HG03520 (cell line): Measurements from ENCODE around the gene ZBTB21.
A peak's percentile ranks its signal among the peaks of the same experiment; 100 is the strongest.

ENCODE experiments used
- ATAC-seq: cut with Tn5 transposase; IDR thresholded peaks from one replicate; pipeline ENCODE4 v1.9.1; 2021; ENCODE audit warnings: mild to moderate bottlenecking, moderate library complexity; ENCODE audit not compliant: unreplicated experiment

Gene ZBTB21

DNA sequence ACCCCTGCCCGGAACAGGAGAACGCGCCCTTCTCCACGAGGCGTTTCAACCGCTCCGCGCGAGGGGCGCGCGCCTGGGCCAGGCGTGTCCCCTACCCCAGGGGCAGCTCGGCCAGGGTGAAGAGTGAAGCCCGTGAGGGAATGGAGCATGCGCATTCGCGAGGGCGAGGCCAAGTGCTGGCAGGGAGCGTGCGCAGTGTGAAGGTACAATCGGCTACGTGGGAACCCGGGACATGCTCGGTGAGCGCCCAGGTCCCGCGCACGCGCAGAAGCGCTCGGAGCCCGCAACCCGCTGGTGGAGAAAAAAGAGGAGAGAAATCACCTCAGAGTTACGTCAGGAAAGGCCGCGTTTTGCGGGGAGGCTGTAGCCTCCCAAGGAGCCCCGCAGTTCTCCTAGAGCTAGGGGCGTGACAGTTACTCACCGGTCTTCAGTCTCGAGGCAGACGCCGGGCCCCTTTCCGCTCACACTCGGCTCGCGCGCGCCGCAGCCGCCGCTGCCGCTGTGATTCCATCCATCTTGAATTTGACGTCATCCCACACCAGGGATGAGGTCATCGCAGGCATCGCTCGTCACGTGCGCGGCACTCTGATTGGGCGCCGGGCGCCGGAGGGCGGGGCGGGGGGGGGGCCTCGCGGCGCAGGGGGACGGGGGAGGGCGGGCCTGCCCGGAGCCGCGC is at the start of gene ZBTB21:
ZBTB21 (minus strand) TSS at position 530 of the 676 bp plus-strand sequence. CDS start 16,265 bp downstream, outside the sequence.
- peak; percentile 62 for ATAC-seq

DNA sequence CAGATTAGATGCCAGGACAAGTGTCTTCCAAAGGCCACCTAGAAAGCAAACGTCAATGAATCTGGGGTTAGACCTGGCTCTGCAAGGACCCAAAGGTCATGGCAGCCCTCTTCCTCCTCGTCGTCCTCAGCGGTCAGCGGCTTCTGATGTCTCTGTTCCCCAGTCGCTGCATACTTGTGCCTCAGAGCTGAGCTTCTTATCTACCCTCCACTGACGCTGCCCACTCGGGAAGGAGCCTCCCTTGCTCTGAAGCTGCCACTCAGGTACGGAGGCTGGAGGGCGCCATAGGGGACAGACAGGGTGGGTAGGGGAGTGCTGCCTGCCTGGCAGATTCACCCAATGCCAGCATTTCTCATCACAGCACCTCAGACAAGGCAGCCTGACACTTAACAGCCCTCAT is 49.6 kb upstream of the ZBTB21 start:
- ATAC-seq, result no peak

DNA sequence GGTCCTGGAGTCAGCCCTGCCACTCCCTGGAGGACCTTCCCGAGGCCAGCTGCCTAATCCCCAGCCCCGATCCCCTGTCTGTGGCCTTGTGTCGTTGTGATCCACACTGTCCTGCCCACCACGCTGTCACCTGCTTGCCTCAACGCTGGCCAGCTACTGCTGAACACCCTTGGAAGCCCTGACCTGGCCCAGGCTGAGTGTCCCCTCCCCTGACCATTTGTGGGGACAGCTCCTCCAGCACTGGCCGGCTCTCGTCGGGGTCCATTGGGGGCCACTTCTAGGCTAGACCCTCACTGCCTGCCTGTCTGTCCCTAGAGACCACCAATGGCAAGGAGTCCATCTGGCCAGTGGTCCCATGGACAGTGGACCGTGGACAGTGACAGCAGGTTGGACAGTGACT is 49.0 kb upstream of the ZBTB21 start:
- no peak for ATAC-seq

DNA sequence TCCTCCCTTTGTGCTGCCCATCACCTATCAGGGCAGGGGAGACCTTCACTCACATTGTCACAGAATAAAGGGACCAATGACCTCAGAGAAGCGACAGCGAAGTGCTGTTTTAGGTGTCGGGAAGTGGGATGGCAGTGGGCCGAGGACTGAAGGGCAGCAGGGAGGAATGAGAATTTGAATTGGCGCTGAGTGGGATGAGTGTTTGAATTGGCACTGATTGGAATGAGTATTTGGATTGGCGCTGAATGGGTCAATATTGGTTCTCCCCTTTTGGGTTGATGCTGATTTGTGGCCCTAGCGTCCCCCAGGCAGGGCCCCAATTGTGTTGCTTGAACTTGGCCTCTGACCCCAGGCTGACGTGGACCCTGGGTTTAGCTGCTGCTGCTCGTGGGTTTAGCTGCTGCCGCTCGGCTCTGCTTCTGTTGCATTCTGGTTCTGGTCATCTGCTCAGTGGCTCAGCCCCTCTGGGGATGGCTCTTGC is 48.5 kb upstream of the ZBTB21 start:
- no peak for ATAC-seq

DNA sequence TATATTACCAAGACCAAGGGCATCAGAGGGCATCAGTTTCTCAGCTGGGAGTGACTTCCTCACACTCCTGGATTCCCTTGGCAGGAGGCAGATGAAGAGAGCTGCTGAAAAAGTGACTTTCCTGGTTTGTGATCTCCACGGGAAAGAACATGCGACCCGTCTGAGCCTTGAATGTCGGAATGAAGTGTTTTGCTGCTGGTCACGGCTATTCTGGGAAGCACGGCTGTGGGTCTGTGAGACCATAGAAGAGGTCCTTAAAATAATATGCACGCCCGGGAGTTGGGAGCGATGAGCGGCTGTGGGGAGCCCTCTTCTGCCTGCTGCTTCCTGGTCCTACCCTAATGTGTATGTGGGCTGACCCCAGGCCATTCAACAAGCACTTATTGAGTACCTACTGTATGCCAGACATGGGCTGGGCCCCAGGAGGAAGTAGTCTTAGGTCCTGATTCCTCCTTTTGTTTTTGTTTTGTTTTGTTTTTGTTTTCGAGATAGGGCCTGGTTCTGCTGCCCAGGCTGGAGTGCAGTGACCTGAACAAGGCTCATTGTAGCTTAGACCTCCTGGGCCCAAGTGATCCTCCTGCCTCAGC is 47.8 kb upstream of the ZBTB21 start:
- no peak for ATAC-seq

DNA sequence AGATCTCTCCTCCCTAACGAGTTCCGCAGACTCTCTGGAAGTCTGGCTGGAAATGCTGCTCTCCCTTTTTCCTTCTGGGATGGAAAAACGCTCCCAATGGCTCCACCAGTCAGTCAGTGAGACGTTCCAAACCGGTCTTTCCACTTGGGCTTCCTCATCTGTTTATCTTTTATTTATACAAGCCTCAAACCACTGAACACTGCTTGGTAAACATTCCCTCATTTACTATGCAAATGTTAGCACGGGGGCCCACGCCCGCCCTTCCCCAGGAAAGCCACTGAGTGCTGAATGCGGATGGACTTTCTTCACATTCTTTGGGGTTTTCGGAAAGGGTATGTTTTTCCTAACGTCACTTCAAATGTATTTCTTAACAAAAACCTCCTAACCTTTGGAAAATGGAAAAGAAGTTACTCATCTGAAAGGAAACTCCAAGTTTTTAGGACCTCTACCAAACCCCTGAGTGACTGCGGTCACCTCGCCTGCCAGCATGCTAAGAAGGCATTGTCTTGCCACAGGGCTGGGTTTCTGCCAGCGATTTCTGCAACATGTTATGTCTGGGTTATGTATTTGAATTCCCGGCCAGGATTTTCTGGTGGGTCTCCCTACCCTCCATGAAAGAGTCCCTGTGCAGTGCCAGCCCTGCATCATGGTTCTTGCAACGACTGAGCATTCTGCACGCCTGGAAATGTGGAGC is 47.0 kb upstream of the ZBTB21 start:
- ATAC-seq, result no peak

DNA sequence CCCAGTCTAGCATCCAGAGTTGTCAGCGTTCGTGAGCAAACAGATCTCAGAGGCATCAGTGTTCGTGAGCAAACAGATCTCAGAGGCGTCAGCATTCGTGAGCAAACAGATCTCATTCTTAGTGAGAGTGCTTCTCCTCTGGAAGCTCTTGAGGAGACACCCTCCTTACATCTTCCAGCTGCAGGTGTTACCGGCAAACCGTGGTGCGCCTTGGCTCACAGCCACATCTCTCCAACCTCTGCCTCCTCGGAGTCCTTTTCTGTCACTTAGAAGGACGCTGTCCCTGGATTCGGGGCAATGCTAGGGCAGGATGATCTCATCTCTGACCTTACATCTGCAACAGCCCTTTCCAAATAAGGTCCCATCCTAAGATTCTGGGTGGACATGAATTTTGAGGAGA is 46.3 kb upstream of the ZBTB21 start:
- no peak for ATAC-seq

DNA sequence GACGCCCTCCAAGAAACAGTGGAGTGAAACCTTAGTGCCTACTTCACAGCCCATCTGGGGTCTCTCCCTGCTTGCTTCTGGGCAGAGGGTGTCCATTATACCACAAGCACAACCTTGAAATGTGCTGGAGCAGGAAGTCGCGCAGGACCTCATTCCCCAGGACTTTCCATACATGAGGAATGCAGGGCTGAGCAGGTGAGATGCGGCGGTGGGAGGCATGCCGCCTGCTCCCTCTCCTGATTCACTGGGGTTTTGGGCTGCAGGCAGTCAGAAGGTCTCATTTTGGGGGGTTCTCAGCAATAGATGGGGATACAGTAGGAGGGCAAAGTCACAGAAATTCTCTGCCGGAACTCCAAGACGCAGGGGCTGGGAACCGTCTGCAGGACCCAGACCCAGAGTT is 45.3 kb upstream of the ZBTB21 start:
- no peak for ATAC-seq

DNA sequence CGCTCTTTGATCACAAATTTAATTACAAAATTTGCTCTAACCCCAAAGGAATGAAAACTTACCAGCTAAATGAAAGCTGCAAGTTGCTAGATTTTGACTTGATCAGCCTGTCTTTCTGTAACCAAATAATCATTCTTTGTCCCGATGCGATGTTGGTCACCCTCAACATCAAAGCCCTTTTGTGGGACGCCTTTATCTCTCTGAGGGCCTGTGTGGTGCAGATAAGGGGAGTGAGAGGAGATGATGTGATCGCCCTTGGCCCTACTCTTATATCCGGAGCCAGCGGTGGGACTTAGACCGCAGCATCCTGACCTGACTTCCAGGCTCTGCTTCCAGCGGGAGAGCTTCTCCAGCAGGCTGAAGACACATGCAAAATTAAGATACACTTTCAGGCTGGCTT is 41.6 kb upstream of the ZBTB21 start:
- no peak for ATAC-seq

DNA sequence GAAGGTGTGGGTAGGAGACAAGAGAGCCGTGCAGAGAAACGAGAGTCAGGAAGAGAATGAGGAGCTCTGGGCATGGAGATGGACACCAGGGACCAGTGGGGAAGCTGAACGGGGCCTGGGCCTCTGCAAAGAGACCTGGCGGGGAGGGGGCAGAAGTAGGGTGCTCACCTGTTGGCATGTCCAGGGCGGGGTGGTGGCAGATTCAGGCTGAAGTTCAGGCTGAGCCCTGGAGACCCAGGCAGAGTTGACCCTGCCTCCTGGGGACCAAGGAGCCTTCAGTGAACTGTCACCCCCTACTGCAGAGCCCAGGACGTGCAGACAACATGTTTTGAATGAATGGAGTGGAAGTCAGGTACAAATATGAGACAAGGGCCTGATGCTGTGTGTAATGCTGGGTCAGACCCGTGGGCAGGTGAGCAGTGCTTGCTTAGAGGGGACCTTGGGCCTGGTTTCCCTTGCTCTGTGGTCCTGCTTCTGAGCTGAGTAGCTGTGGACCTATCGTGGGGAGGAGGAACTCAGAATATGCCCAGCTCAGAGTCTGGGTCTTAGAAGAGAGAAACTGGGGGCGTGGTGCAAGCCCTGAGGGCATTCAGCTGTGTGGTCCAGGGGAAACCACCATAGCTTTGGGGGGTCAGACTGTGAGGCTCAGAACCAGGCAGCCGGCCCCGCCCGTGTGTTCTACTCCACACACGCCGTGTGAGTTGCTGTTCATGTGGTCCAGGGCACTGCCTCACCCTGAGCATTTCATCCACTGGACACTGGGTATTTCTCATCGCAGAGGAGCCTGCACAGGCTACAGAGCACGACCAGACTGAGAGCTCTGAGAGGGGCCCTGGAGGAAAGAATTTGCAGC is 39.6 kb upstream of the ZBTB21 start:
- no peak for ATAC-seq

DNA sequence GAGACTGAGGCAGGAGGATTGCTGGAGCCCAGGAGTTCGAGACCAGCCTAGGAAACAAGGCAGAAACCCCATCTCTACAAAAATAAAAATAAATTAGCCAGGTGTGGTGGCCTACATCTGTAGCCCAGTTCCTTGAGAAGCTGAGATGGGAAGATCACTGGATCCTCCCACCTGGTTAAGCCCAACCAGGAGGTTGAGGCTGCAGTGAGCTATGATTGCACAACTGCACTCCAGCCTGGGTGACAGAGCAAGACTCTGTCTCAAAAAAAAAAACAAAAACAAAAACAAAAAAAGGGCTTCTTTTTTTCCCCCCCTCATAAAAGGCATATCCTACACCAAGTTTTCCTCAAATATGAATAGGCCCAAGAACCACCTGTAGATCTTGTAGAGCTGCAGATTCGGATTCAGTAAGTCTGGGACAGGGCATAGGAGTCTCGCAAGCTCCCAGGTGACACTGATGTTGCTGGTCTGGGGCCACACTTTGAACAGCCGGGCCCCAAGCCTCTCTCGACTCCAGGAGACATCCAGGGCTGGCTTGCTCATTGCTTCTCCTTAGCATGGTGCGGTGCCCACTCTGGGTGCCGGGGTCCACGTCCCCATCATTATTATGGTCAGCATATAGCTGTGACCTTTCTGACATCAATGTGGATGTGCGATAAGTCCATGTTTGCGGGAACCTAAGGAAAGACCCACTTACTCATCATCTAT is 38.9 kb upstream of the ZBTB21 start:
- no peak for ATAC-seq

DNA sequence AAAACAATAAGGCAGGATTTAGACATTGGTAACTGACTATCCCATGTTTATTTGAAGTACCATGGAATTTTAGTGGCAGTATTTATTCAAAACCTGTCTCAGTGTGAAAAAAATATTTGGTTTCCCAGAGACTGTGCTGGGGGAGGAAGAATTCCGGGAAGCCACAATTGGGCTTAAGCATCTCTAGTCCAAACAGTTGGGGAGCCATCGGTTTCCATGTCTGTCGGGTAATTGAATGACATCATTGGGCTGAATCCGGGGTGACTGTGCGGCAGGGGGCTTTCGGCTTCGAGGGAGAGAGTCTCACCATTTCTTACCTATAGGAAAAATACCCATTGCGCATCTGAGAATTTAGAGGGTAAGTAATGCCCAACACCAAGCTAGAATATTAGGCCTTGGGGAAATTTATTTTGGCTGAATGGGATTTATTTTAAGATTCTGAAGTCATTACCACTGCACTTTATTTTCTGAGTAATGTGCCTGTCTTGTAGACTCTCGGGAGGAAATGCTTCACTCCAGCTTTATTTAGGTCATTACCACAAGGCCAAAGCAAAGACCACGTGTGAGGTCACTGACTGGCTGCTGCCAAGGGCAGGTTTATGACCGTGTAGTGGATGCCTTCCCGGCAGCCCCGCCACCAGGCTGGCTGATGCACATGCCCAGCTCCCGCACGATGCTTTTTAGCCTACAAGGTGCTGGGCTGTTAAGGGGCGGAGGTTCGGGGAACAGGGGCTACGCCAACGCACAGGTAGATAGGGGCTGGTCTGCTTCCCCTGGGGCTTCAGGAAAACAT is 37.9 kb upstream of the ZBTB21 start:
- ATAC-seq, result no peak

DNA sequence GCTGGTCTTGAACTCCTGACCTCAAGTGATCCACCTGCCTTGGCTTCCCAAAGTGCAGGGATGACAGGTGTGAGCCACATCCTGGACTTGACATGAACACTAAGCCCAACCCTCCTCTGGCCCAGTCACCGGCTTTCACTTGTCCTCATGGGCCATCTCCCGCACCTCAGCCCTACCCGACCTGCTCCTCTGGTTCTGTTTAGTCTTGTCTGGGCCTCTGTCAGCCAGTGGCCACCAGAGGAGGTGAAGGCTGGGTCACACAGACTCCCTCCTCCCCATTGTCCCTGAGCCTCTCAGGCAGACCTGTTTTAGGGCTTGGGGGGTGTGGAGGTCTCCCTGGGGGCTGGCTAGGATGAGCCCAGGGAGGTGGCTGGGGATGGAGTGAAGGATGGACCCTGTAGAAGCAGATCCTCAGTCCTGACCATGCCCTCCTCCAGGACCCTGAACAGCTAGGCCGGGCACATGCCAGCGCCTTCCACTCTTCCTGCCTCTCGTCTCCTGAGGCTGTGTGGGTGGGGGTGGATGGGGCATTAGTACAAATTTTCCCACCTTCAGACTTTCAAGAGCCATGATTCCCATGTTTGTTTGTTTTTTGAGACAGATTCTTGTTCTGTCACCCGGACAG is 34.8 kb upstream of the ZBTB21 start:
- no peak for ATAC-seq

DNA sequence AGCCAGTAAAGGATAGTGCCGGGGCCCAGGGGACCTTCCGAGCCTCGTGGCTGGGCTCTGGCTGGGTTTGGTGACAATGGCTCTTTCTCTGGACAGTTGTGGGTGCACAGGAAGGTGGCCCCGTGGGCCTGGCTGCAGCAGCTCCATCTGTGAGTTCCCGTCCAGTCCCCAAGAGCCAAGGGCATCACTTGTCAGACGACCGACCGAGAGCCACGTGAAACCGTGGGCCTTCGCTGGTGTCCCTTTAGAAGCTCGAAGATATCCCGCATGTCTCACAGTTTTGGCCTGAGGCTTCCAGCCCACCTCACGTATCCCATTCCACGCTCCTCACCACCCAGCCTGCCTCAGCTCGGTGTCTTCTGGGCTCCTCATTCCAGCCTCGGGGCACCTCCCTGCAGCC is 33.8 kb upstream of the ZBTB21 start:
- ATAC-seq, result no peak

DNA sequence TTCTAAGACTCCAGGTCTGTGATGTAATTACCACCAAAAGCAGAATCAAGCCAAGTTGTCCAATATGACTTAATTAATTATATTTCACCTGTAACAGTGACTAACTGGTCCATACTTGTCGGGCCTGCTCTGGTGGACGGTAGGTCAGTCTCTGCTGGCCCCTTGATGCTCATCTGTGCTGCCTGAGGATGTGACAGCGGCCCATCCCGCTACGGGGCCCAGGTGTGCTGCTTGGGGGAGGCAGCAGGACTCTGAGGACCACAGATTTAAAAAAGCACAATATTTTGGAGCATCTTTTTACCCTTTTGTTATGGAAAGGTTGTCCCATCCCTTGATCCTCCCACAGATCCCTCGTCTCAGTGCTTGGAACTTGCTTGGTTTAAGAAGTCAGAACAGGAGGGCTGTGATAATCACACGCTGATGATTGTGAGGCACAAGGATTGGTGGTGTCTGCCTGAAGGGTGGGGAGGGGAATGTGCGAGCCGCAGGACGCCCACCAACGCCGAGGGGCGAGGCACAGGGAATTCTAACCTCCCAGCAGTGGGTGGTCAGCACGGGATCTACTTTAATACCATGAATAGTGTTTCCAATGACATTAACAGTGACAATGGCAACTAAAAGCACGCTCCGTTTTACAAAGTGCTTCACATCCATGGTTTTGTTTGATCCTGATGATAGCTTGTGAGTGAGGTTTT is 33.2 kb upstream of the ZBTB21 start:
- ATAC-seq, result no peak

DNA sequence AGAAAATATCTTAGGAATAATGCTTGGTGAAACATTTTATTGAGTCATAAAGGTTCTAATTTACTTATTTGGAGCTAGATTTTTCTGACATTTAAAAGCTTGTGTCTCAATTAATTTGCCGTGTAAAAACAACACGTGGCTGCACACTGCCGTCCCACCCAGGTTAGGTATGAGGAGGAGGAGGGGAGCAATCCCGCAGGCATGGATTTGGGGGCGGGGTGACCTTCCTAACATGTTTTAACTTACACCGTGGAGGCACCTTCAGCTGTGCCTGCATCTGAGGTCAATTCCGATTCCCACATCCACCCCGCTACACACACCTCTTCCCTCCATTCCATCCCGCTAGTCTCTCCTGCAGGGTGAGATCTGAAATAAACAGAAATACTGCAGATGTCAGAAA is 32.5 kb upstream of the ZBTB21 start:
- ATAC-seq, result no peak

DNA sequence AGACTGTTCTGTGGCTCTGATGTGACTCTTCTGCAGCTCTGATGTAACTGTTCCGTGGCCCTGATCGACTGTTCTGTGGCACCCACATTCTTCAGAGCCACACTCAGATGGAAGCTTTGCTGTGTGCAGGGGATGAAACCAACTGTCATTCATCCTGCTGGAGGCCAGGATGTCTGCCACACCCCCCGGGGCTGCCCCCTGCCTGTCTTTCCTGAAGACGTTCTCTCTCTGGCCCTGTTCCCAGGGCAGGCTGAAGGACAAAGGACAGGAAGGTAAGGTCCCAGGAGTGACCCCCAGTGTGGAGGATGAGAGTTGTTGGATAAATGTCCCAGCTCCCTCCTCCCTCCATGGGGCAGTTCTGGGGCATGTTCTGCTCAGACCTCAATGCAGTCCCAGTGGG is 31.6 kb upstream of the ZBTB21 start:
- ATAC-seq, result no peak

DNA sequence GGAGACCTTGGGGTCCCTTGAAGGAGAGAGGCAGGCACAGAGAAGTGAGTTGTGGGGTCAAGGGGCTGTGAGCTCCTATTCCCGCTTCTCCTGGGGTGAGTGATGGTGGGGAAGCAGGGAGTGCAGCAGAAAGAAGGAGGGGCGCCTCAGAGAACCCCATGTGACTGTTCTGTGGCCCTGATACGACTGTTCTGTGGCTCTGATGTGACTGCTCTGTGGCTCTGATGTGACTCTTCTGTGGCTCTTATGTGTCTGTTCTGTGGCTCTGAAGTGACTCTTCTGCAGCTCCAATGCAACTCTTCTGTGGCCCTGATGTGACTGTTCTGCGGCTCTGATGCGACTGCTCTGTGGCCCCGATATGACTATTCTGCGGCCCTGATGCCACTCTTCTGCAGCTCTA is 31.1 kb upstream of the ZBTB21 start:
- ATAC-seq, result no peak
